Mesenchymal stem cell (in vitro differentiated cells and primary cell): ENCODE measurements around the gene MGP.

Experiments used
- DNase-seq: peaks from one replicate; pipeline ENCODE4 v3.0.0-alpha.2; 2013
- H2AFZ ChIP-seq: one replicate; pipeline ENCODE4 v1.6.1; 2013; ENCODE audit warnings: low read depth, mild to moderate bottlenecking, control low read depth, inconsistent platforms, low read length, moderate library complexity
- H2AK5ac ChIP-seq: 2 replicates; pipeline ENCODE4 v1.6.1; 2013; ENCODE audit warnings: low read length, moderate library complexity, mild to moderate bottlenecking, inconsistent platforms; ENCODE audit not compliant: severe bottlenecking
- H2BK120ac ChIP-seq: one replicate; pipeline ENCODE4 v1.6.1; 2013; ENCODE audit warnings: low read depth, mild to moderate bottlenecking, inconsistent platforms, low read length, moderate library complexity
- H2BK12ac ChIP-seq, 2 experiments: one replicate each; pipeline ENCODE4 v1.6.1; 2013; ENCODE audit warnings: inconsistent platforms in 2 of 2, low read length in 2 of 2, mild to moderate bottlenecking in 2 of 2, moderate library complexity in 2 of 2, control low read depth in 1 of 2
- H2BK15ac ChIP-seq: one replicate; pipeline ENCODE4 v1.6.1; 2013; ENCODE audit warnings: mild to moderate bottlenecking, low read depth, inconsistent platforms; ENCODE audit not compliant: poor library complexity, severe bottlenecking
- H2BK5ac ChIP-seq: 2 replicates; pipeline ENCODE4 v1.6.1; 2013; ENCODE audit warnings: low read depth, mild to moderate bottlenecking, low read length, control low read depth, inconsistent platforms; ENCODE audit not compliant: poor library complexity, severe bottlenecking
- H3K14ac ChIP-seq, 2 experiments: one replicate each; pipeline ENCODE4 v1.6.1; 2013; ENCODE audit warnings: inconsistent platforms in 2 of 2, low read length in 2 of 2, control low read depth in 1 of 2, mild to moderate bottlenecking in 1 of 2, moderate library complexity in 1 of 2
- H3K18ac ChIP-seq, 2 experiments: one replicate each; pipeline ENCODE4 v1.6.1; 2013; ENCODE audit warnings: inconsistent platforms in 2 of 2, low read length in 2 of 2, control low read depth in 1 of 2, low read depth in 1 of 2, mild to moderate bottlenecking in 1 of 2
- H3K23ac ChIP-seq, 2 experiments: one replicate each; pipeline ENCODE4 v1.6.1; 2013; ENCODE audit warnings: inconsistent platforms in 2 of 2, low read length in 2 of 2, mild to moderate bottlenecking in 2 of 2, moderate library complexity in 2 of 2, control low read depth in 1 of 2
- H3K27ac ChIP-seq: 2 replicates; pipeline ENCODE4 v1.5.1; 2013; ENCODE audit warnings: mild to moderate bottlenecking, moderate library complexity, low read length, control low read depth, inconsistent platforms; ENCODE audit not compliant: poor library complexity, severe bottlenecking
- H3K27me3 ChIP-seq, 2 experiments: 2 replicates each; pipeline versions ENCODE4 v1.6.1 to v1.7.0; 2013; ENCODE audit warnings: low read length in 2 of 2, mild to moderate bottlenecking in 2 of 2, moderate library complexity in 2 of 2, control low read depth in 1 of 2, inconsistent platforms in 1 of 2; ENCODE audit not compliant: control insufficient read depth in 1 of 2, insufficient read depth in 1 of 2
- H3K36me3 ChIP-seq, 2 experiments: 2 replicates each; pipeline versions ENCODE4 v1.6.1 to v1.7.0; 2013; ENCODE audit warnings: low read length in 2 of 2, control low read depth in 1 of 2, inconsistent platforms in 1 of 2, low read depth in 1 of 2, mild to moderate bottlenecking in 1 of 2; ENCODE audit not compliant: insufficient read depth in 2 of 2, control insufficient read depth in 1 of 2
- H3K4ac ChIP-seq, 2 experiments: one replicate each; pipeline ENCODE4 v1.6.1; 2013; ENCODE audit warnings: inconsistent platforms in 2 of 2, low read length in 2 of 2, mild to moderate bottlenecking in 2 of 2, moderate library complexity in 2 of 2, control low read depth in 1 of 2, low read depth in 1 of 2
- H3K4me1 ChIP-seq: 2 replicates; pipeline ENCODE4 v1.6.1; 2013; ENCODE audit warnings: low read depth, low read length, control low read depth; ENCODE audit not compliant: control insufficient read depth, insufficient read depth
- H3K4me2 ChIP-seq: 2 replicates; pipeline ENCODE4 v1.6.1; 2013; ENCODE audit warnings: low read length, mild to moderate bottlenecking, inconsistent platforms; ENCODE audit not compliant: poor library complexity, severe bottlenecking
- H3K4me3 ChIP-seq, 2 experiments: 2 replicates each; pipeline versions ENCODE4 v1.5.1 to v1.7.0; 2013; ENCODE audit warnings: low read length in 2 of 2, mild to moderate bottlenecking in 2 of 2, control low read depth in 1 of 2, low read depth in 1 of 2; ENCODE audit not compliant: insufficient read depth in 1 of 2
- H3K79me1 ChIP-seq: replicated peaks from 2 replicates; pipeline ENCODE4 v1.6.1; 2013; ENCODE audit warnings: mild to moderate bottlenecking, control low read depth, low read length, inconsistent platforms; ENCODE audit not compliant: poor library complexity, severe bottlenecking
- H3K9ac ChIP-seq: 2 replicates; pipeline ENCODE4 v1.7.0; 2013; ENCODE audit warnings: mild to moderate bottlenecking, low read length, moderate library complexity
- H3K9me3 ChIP-seq: 2 replicates; pipeline ENCODE4 v1.7.0; 2013; ENCODE audit warnings: mild to moderate bottlenecking, low read length; ENCODE audit not compliant: control insufficient read depth
- H4K8ac ChIP-seq: one replicate; pipeline ENCODE4 v1.6.1; 2013; ENCODE audit warnings: inconsistent platforms, mild to moderate bottlenecking, low read length, moderate library complexity
- H4K91ac ChIP-seq: one replicate; pipeline ENCODE4 v1.6.1; 2013; ENCODE audit warnings: mild to moderate bottlenecking, low read length, inconsistent platforms
- WGBS: methylation state at CpG from one replicate; pipeline ENCODE4 v1.1.7; 2013; ENCODE audit warnings: mixed read lengths; 5-methylcytosine and 5-hydroxymethylcytosine counted together

Gene MGP

DNA sequence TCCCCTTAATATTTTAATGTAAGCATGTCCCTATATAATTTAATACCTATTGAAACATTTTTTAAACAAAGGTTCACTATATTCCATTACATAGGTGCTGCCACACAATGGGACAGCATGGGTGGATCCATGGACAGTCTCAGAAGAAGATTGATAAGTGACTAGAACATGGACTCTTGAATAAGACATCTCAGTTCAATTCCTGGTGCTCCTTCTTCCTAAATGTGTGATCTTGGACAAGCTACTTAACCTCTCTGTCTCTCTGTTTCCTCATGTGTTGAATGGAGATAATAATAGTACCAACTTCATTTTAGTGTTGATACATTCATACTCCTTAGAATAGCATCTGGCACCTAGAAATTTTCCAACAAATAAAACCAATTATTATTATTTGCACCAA, 41.3 kb downstream of the MGP start:
- Histone ChIP-seq H3K4me1 (peaks cover 2% of the 10 kb centered on the region), H4K91ac (no peak overlapping the region), H3K18ac (no peak overlapping the region), H2BK5ac (no peak overlapping the region), H3K79me1 (no peaks in the 10 kb centered on the region), H3K36me3 (no peaks in the 10 kb centered on the region), H2BK12ac (no peak overlapping the region), H2AFZ (no peak overlapping the region), H4K8ac (no peak overlapping the region), H3K14ac (no peak overlapping the region), H3K9ac (no peak overlapping the region), H3K4me3 (no peak overlapping the region), H2BK15ac (no peak overlapping the region), H3K27me3 (no peaks in the 10 kb centered on the region), H3K9me3 (no peaks in the 10 kb centered on the region), H3K23ac (no peak overlapping the region), H3K4ac (no peak overlapping the region), H2AK5ac (no peak overlapping the region), H3K4me2 (no peak overlapping the region), H3K27ac (no peak overlapping the region), H2BK120ac (no peak overlapping the region)
- DNase-seq: no peak

GRCh38 chr12:14843425-14843887, 42.2 kb downstream of the MGP start, which contains the start of gene ART4:
TSS of gene ART4 (minus strand) at chr12:14843526. CDS start at chr12:14843113, 413 bp downstream.
- Histone ChIP-seq H3K4me2 (no peak within 1 kb of the TSS), H4K91ac (no peak within 1 kb of the TSS), H4K8ac (no peak within 1 kb of the TSS), H3K27ac (no peak within 1 kb of the TSS), H2AK5ac (no peak within 1 kb of the TSS), H3K23ac (no peak within 1 kb of the TSS), H2BK15ac (no peak within 1 kb of the TSS), H2AFZ (no peak within 1 kb of the TSS), H2BK120ac (no peak within 1 kb of the TSS), H3K14ac (no peak within 1 kb of the TSS), H3K18ac (peak within 1 kb of the TSS in 1 of 2 experiments; percentile 78), H3K9me3 (no peaks in the 10 kb centered on the region), H3K4ac (peak within 1 kb of the TSS in 1 of 2 experiments; percentile 67), H3K4me1 (peaks cover 2% of the 10 kb centered on the region), H3K79me1 (no peaks in the 10 kb centered on the region), H3K4me3 (no peak within 1 kb of the TSS), H2BK5ac (no peak within 1 kb of the TSS), H3K36me3 (no peaks in the 10 kb centered on the region), H3K9ac (no peak within 1 kb of the TSS), H3K27me3 (no peaks in the 10 kb centered on the region), H2BK12ac (peak within 1 kb of the TSS in 1 of 2 experiments; percentile 88)
- WGBS: 86% methylated on average over 10 of the region's 10 CpGs
- no peak for DNase-seq

- Histone ChIP-seq H3K4ac (no peak overlapping the region), H2BK120ac (no peak overlapping the region), H2AFZ (no peak overlapping the region), H3K9me3 (no peaks in the 10 kb centered on the region), H3K9ac (no peak overlapping the region), H3K18ac (no peak overlapping the region), H2BK5ac (no peak overlapping the region), H3K27ac (no peak overlapping the region), H3K4me3 (no peak overlapping the region), H3K14ac (no peak overlapping the region), H4K8ac (no peak overlapping the region), H2AK5ac (no peak overlapping the region), H2BK15ac (no peak overlapping the region), H3K27me3 (no peaks in the 10 kb centered on the region), H4K91ac (no peak overlapping the region), H3K23ac (no peak overlapping the region), H3K79me1 (no peaks in the 10 kb centered on the region), H3K4me2 (no peak overlapping the region), H3K36me3 (no peaks in the 10 kb centered on the region), H2BK12ac (no peak overlapping the region), H3K4me1 (peaks cover 2% of the 10 kb centered on the region)
- 83% methylated on average over 2 of the region's 3 CpGs for WGBS
- no peak for DNase-seq
Observed at GRCh38 chr12:14842315-14842714, 43.3 kb downstream of the MGP start.

DNA sequence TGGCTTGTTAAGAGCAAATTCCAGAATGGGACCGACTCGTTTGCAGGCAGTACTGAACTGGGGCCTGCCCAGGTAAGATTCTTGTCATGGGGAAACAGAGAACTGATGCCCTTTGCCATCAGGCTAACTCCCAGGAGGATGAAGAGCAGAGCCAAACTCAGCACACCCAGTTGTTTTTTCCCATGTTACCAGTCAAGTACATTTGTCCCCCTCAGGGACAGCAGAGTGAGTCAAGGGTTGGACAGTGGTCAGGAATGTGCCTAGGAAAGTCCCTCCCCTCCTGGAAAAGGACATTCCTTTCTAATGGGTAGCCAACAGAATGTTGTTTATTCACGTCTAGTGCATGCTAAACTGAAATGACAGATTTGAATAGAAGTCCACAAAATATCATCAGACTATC, 43.9 kb downstream of the MGP start:
- Histone ChIP-seq H3K9ac (no peak overlapping the region), H2BK5ac (no peak overlapping the region), H3K4ac (no peak overlapping the region), H2BK15ac (no peak overlapping the region), H3K27ac (no peak overlapping the region), H2AFZ (no peak overlapping the region), H4K91ac (no peak overlapping the region), H3K9me3 (no peaks in the 10 kb centered on the region), H3K18ac (no peak overlapping the region), H3K14ac (no peak overlapping the region), H3K79me1 (no peaks in the 10 kb centered on the region), H2BK120ac (no peak overlapping the region), H3K4me1 (peaks cover 2% of the 10 kb centered on the region), H2BK12ac (peak overlapping the region in 1 of 2 experiments; percentile 12), H3K4me2 (no peak overlapping the region), H3K4me3 (no peak overlapping the region), H3K23ac (no peak overlapping the region), H4K8ac (no peak overlapping the region), H3K27me3 (no peaks in the 10 kb centered on the region), H2AK5ac (no peak overlapping the region), H3K36me3 (no peaks in the 10 kb centered on the region)
- DNase-seq: peak; percentile 72
- 48% methylated on average over 2 of the region's 3 CpGs for WGBS
